Choroid plexus epithelial cell (primary cell): ENCODE measurements around the gene FAM83E.

Experiments used
- DNase-seq: peaks from one replicate; pipeline ENCODE4 v3.0.0-alpha.2; 2010; ENCODE audit warnings: low read depth
- H3K4me3 ChIP-seq: 2 replicates; pipeline ENCODE4 v1.5.1; 2011; ENCODE audit warnings: low read depth, mild to moderate bottlenecking, control low read depth, low read length, moderate library complexity
- TF ChIP-seq, protein P1 (sequence below): conservative IDR thresholded peaks from 2 replicates; pipeline ENCODE4 v1.5.1; 2011; ENCODE audit warnings: low read depth, mild to moderate bottlenecking, control low read depth, inconsistent platforms, low read length, moderate library complexity

FAM83E gene

DNA sequence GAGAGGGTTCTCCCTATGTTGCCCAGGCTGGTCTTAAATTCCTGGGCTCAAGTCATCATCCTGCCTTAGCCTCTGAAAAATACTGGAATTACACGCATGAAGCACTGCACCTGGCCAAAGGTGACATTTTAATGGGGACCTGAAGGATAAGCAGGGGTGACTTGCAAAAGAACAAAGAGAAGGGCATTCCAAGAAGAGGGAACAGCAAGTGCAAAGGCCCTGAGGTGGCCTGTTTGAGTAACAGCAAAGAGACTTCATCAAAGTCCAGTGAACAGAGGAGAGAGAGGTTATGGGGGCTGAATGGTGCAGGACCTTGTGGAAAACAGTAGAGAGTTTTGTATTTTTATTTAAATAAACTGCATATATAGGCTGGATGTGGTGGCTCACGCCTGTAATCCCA, 27.0 kb upstream of the FAM83E start:
- TF ChIP-seq, protein P1, sequence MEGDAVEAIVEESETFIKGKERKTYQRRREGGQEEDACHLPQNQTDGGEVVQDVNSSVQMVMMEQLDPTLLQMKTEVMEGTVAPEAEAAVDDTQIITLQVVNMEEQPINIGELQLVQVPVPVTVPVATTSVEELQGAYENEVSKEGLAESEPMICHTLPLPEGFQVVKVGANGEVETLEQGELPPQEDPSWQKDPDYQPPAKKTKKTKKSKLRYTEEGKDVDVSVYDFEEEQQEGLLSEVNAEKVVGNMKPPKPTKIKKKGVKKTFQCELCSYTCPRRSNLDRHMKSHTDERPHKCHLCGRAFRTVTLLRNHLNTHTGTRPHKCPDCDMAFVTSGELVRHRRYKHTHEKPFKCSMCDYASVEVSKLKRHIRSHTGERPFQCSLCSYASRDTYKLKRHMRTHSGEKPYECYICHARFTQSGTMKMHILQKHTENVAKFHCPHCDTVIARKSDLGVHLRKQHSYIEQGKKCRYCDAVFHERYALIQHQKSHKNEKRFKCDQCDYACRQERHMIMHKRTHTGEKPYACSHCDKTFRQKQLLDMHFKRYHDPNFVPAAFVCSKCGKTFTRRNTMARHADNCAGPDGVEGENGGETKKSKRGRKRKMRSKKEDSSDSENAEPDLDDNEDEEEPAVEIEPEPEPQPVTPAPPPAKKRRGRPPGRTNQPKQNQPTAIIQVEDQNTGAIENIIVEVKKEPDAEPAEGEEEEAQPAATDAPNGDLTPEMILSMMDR = no peak
- H3K4me3 ChIP-seq = no peak overlapping the region
- no peak for DNase-seq

GRCh38 chr19:48639483-48640375, 24.9 kb upstream of the FAM83E start:
- no peak overlapping the region for H3K4me3 ChIP-seq
- DNase-seq = no peak
- TF ChIP-seq, protein P1 = no peak

DNA sequence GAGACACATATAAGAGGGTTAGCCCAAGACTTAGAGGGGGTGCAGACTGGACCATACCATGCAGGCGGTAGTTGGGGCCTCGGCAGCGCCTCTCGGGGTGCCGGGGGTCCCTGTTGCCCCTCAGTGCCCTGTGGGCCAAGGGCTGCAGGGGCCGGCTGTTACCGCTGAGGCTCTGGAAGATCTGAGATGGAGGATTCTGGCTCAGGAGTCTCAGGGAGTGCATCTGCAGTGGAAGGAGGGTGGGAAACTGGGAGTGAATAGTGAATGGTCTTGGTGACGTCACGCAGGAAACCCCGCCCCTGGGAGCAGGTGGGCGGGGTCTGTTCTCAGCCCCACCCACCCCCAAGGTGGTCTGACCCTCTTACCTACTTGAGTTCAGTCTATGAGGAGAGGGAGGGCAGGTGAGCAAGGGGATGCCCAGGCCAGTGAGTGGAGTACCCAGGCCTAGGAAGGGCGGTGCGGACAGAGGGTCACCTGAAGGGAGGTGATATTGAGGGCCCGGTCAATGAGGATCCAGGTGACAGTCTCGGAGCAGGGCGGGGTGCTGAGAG, 24.0 kb upstream of the FAM83E start:
- DNase-seq = no peak
- H3K4me3 ChIP-seq = no peak overlapping the region
- TF ChIP-seq, protein P1 = no peak

GRCh38 chr19:48637948-48638830, 23.3 kb upstream of the FAM83E start:
- peak overlapping the region; percentile 61 for H3K4me3 ChIP-seq
- DNase-seq = peak; percentile 99
- TF ChIP-seq, protein P1 = peak; percentile 31

DNA sequence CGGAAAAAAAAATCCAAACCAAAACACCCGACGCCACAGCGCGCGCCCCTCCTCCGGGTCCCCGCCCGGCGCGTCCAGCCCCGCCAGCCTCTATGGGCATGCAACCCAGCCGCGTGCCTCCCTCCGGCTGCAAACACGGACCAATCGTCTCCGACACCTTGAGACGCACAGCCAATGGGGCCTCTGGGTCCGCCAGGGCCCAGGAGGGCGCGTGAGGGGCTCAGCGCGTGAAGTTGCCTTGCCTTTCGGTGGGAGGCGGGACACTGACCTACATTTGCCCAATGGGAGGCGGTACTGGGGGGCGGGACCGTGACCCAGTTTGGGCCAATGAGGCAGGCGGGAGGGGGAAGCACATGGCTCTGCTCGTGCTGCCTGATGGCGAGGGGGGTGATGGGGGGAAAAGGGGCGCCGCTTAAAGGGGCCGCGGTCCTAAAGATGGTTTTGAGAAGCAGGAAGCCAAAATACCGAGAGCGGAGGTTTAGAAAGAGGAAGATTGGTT, 22.6 kb upstream of the FAM83E start:
- TF ChIP-seq, protein P1 = no peak
- H3K4me3 ChIP-seq = peak overlapping the region; percentile 61
- DNase-seq = peak; percentile 100

GRCh38 chr19:48636859-48637448, 22.1 kb upstream of the FAM83E start, which contains the start of gene DBP:
DBP (minus strand) TSS chr19:48637379; CDS start chr19:48636994, 385 bp downstream.
- TF ChIP-seq, protein P1 = peak; percentile 6
- no peak for DNase-seq

More at GRCh38 chr19:48636859-48637448, 22.1 kb upstream of the FAM83E start, which contains the start of gene DBP:
- peak within 1 kb of the TSS; percentile 61 for H3K4me3 ChIP-seq
